Measurements from ENCODE around the gene OLR1.

The OLR1 gene

DNA sequence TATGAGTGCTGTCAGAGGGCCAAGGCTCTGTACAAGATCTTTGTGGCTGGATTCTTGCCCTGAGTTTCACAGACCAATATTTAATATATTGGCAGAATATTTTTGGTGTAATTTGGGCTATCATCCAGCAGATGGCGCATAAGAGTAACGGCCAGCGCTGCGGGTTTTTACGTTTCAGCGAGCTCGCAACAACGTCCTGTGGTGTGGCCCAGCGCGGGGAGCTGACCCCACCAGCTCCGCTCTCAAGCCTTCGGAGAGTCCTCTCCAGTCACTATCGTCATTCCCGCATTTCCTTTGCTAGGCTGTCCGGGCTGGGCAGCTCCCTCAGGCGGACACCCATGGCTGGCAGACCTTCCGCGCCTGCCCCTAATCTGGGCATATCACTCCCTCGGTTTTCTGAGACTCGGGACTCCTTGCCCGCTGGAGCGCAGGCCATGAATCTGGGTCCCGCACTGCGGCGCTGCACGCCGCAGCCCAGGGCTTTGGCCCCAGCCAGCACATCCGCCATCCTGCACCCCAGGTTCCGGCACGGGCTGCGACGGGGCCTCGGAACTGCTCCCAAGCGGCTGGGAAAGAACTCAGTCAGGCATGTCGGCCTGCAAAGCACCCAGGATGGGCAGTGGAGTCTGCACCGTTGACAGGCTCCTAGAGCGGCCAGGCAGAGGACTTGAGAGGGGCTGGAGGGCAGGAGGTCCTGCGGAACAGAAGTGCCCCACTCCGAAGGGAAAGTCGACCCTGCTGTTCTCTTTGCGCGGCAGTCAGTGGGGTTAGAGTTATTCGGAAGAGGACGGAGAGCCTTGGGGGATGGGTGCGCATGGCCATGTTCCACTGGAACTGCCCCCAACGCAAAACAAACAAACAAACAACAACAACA lies 18.4 kb downstream of the OLR1 start:
- DNase-seq (ENCODE audit: low read depth in 2 of 2): peak; percentile 1 to 14

DNA sequence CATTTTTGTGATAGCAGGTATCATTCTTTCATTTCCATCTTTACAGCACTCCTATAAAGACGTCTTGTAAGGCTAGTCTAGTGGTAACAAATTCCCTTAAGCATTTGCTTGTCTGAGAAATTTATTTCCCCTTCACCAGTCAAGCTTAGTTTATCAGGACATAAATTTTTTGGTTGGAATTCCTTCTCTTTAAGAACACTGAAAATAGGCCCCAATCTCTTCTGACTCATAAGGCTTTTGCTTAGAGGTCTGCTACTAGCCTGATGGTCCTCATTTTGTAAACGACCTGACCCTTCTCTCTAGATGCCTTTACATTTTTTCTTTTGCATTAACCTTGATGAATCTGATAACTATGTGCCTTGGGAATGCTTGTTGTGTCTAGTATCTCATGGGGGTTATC lies 20.3 kb downstream of the OLR1 start:
- DNase-seq (ENCODE audit: low read depth in 2 of 2): no peak

DNA sequence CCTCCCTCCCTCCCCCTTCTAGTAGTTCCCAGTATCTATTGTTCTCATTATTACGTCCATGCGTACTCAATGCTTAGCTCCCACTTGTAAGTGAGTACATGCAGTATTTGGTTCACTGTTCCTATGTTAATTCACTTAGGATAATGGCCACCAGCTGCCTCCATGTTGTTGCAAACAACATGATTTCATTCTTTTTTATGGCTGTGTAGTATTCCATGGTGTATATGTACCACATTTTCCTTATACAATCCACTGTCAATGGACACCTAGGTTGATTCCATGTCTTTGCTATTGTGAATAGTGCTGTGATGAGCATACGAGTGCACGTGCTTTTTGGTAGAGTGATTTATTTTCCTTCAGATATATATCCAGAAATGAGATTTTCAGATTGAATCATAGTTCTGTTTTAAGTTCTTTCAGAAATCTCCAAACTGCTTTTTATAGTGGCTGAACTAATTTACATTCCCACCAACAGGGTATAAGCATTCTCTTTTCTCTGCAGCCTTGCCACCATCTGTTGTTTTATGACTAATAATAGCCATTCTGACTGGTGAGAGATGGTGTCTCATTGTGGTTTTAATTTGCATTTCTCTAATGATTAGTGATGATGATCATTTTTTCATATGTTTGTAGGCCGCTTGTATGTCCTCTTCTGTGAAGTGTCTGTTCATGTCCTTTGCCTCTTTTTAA lies 24.1 kb downstream of the OLR1 start:
- DNase-seq (ENCODE audit: low read depth in 2 of 2): no peak

DNA sequence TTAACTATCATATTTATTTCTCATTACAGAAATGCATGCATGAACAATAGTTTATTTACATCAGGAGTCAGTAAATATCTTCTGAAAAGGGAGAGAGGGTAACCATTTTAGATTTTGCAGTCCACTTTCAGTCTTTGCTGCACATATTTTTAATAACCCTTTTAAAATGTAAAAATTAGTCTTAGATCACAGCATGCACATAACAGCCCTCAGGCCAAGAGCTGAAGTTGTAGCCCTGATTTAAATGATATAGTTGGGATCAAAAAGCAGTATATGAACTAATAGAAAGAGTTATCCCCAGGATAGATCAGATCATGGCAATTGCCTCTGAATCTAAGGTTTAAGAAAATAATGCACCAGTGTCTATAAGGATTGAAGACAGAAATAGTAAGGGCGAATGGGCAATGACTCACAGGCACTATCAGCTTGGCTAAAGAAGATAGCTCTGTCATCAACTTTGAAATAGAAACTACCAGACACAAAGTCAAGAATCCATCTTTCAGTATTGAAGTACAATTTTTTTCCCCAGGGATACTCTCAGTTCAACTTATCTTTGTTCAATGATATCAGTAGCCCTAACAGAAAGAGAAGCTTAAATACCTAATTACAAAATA lies 28.8 kb downstream of the OLR1 start:
- no peak for DNase-seq (ENCODE audit: low read depth in 2 of 2)

DNA sequence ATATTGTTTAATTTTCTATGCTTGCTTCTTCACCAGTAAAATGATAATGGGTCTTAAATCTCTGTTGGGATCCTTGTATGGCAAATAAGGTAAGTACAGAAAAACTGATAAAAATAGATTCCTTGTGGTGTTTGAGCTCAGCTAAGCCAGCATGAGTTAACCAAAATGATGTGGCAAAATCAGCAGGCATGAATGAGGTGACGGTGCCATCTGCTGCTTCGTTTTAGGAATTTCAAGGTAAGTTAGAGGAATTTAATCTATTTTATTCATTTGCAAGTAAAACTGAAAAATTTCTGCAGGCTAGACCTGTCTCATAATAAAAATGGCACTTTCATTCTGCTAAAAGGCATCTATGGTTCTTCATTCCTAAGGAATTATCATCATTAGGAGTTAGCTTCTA lies 31.9 kb downstream of the OLR1 start:
- DNase-seq (ENCODE audit: low read depth in 2 of 2): no peak

DNA sequence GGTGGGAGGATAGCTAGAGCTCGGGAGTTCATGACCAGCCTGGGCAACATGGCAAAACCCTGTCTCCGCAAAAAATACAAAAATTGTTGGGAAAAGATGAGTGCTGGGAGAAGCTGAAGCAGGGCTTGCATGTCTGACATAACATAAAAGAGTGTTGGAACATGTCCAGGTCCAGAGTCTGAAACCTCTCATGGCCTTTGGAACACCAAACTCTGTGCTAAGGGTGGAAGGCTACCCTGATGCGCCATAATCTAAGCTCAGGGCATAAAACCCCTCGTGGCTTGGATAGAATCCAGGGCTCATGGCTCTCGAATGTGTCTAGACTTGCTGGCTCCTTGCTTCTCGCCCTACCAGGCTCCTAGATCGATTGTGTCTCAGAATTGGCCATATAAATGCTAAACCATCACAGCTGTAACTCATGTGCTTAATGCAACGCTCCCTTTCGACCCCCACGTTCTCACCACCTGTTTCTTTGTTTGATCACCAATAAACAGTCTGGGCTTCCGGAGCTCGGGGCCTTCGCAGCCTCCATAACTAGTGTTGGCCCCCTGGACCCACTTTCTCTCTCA lies 35.2 kb downstream of the OLR1 start:
- DNase-seq (ENCODE audit: low read depth in 2 of 2): no peak

DNA sequence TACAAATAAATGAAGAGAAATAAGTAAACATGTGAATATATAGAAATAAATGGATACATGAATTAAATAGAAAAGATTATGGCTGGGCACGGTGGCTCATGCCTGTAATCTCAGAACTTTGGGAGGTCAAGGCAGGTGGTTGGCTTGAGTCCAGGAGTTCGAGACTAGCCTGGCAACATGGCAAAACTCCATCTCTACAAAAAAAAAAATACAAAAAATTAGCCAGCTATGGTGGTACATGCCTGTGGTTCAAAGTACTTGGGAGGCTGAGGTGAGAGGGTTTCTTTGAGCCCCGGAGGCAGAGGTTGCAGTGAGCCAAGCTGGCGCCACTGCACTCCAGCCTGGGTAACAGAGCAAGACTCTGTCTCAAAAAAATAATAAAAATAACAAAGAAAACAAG lies 36.8 kb downstream of the OLR1 start:
- DNase-seq (ENCODE audit: low read depth in 2 of 2): no peak

DNA sequence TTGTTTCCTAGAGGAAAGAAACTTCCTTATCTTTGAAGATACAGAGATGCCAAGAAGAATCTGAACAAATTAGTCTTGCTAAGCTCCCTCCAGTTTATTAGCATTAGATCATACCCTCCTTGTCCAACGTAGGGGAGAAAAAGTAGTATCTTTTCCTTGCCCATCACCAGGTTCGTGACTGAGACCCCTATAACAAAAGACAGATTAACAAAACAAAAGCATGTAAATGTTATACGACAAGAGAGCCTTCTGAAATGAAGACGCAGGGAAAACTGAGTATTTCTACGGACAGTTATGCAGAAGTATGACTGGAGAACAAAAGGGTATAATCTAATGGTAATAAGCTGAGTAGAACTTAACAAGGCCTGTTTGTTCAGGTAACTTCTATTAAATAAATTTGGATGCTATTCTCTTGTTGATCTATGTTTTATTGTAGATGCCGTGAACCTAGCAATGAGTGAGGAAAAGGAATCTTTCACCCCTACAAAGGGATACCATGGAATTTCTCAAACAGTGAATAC lies 39.0 kb downstream of the OLR1 start:
- DNase-seq (ENCODE audit: low read depth in 2 of 2): no peak

DNA sequence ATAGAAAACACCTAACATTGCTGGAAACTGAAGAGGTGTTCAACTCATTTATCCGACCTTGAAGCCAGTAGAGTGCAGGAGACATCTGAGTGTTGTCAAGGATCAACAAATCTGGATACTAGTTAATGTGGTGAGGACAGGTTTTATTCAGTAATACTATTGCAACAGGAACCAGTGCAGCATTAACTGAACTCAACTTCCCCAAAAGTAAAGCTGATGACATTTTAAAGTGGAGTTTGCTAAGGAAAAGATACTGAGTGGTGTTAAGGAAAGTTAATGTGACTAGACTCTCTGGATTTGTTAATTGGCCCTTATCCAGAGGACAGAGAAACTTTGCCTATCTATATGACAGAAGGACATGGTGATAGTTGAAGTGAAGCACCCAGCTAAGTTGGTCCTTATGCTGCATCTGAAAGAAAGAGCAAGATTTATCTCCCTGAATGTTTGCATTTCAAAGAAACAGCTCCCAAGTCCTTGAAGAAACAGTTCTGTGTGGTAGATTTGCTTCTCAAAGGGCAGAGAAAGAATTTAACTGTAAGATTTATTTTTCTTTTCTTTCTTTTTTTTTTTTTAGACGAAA lies 40.7 kb downstream of the OLR1 start:
- DNase-seq (ENCODE audit: low read depth in 2 of 2): no peak

DNA sequence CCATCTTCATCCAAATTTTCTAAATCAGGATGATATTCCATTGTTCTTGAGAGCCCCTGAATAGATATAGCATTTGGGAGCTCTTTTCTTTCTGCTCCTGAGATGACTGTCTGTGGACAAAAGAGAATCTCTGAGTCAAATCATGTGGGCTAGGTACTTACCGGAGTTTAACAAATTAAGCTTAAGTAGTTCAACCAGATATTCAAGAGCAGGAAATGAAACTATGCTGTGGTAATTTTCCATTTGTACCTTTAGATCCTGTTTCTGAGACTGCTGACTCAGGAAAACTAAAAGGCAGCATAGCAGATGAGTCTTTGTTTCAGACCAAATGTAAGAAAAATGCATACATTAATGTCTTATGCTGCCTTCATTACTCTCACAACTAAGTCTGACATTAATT lies 41.9 kb downstream of the OLR1 start, which contains the start of gene CLEC7A:
Gene CLEC7A (minus strand): TSS at position 158 of the 400 bp plus-strand sequence. CDS start 117 bp downstream, at position 41.
- no peak for DNase-seq (ENCODE audit: low read depth in 2 of 2)

DNA sequence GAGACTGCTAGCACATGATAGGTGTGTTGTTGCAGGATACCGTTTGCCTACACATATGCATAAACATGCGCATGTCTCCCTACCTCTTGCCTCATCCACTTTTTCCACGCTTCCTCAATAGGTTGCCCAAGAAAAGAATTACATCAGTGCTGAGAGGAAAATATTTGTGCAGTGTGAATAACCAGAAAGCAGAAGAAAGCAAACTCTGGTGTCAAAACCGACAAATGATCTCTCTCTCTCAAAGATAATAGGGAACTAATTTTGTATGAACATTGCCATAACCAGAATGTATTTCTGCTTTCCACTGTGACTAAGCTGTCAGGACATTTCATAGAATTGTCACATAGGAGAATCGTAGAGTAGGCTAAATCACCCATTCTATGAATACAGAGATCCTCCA lies 43.2 kb downstream of the OLR1 start:
- no peak for DNase-seq (ENCODE audit: low read depth in 2 of 2)

DNA sequence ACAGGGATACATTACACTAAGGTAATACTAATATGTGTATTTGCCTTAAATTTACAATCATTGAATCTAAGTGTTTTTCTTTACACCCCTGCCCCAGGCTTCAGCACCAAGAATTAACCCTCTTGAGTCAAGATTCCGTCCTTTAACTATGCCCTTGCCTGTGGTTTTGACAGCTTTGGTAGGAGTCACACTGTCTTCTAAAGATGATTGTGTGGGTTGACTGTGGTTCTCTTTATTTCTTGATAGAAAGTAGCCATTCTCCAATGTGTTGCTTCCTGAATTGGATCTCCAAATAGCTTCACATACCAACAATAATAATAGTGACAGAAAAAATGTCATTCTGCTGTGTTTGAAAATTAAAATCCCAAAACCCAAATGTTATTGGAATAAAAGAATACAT lies 45.5 kb downstream of the OLR1 start:
- DNase-seq (ENCODE audit: low read depth in 2 of 2): no peak

DNA sequence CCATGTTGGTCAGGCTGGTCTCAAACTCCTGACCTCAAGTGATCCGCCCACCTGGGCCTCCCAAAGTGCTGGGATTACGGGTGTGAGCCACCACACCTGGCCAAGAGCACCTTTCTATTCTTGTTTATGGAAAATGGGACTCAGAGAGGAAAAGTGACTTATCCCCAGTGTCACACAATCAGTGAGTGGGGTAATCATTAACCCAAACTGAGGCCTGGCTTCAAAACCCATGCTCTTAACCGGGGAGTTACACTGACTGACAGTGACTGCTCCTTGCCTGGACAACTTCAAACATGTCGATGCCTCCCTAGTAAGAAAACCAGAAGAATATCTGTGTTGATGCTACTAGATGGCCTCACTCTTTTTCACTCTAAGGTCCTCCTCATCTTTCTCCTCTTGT lies 49.2 kb downstream of the OLR1 start:
- no peak for DNase-seq (ENCODE audit: low read depth in 2 of 2)

DNA sequence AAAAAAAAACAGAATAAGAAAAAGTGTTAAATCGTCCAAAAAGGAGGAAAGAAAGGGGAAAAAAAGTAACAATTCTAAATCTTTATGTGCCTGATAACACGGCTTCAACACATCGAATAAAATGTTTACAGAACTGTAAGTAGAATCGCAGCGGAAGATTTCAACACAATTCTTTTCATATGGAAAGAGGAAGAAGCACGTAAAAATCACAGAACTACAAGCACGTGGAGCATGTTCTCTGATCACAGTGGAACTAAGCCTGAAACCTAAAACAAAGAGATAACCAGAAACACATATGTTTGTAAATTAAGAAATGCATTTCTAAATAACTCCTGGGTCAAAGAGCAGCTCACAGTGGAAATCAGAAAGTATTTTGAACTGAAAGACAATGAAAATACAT lies 50.7 kb downstream of the OLR1 start:
- DNase-seq (ENCODE audit: low read depth in 2 of 2): no peak

DNA sequence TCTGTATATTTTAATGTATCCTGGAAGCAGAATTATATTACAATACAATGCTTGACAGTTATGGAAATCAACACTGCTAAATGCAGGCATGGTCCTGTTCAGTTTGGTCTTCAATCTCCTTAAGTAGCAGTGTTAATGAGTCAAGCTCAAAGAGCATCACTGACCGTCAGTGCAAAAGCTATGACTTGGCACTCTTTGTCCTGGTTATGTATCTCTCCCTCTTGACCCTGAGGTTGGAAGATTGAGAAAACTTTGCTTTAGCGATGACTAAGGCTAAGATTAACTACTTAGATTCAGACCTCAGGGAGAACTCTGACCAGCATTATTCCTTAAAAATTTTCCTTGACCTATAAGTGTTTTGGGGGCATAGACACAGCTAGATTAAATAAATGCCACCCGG lies 52.9 kb downstream of the OLR1 start:
- DNase-seq (ENCODE audit: low read depth in 2 of 2): no peak

DNA sequence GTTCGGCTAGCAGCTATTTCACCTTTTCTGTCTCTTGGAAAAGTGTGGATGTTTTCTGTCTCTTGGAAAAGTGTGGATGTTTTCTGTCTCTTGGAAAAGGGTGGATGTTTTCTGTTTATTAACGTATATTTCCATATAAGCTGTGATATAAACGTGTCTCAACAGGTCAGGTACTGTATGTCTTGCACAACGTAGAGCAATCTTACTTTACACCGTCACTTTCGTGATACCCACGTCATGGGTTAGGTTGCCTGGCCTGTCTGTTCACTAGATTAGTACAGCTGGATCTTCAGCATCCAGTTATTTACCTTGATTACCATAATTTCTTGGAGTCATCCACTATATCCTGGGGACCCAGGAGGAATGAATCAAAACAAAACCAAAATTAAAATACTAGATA lies 56.0 kb downstream of the OLR1 start:
- no peak for DNase-seq (ENCODE audit: low read depth in 2 of 2)

DNA sequence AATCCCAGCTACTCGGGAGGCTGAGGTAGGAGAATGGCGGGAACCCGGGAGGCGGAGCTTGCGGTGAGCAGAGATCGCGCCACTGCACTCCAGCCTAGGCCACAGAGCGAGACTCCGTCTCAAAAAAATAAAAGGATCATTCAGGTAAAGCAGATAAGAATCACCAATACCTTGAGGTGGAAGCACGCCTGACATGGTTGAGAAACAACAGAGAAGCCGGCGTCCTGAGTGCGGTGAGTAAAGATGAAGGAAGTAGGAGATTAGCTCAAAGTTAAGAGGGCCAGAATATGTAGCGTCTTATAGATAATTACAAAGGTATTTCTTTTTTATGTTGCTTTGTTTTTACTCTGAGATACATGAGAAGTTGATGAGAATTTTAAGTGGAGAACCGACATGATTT lies 56.6 kb downstream of the OLR1 start:
- no peak for DNase-seq (ENCODE audit: low read depth in 2 of 2)

DNA sequence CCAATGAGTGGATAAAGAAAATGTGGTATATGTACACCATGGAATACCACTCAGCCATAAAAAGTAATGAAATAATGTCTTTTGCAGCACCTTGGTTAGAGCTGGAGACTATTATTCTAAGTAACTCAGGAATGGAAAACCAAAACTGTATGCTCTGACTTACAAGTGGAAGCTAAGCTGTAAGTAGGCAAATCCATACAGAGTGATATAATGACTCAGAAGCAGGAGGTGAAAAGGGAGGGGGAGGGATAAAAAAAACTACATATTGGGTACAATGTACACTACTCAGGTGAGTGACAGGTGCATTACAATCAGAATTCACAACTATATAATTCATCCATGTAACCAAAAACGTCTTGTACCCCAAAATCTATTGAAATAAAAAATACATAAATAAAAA lies 58.0 kb downstream of the OLR1 start:
- DNase-seq (ENCODE audit: low read depth in 2 of 2): no peak

DNA sequence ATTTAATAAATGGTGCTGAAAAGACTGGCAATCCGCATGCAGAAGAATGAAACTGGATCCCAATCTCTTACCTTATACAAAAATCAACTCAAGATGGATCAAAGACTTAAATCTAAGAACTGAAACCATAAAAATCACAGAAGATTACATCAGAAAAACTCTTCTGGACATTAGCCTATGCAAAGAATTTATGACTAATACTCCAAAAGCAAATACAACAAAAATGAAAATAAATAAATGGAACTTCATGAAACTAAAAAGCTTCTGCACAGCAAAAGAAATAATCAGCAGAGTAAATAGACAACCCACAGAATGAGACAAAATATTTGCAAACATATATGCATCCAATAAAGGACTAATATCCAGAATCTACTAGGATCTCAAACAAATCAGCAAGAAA lies 58.9 kb downstream of the OLR1 start:
- no peak for DNase-seq (ENCODE audit: low read depth in 2 of 2)

DNA sequence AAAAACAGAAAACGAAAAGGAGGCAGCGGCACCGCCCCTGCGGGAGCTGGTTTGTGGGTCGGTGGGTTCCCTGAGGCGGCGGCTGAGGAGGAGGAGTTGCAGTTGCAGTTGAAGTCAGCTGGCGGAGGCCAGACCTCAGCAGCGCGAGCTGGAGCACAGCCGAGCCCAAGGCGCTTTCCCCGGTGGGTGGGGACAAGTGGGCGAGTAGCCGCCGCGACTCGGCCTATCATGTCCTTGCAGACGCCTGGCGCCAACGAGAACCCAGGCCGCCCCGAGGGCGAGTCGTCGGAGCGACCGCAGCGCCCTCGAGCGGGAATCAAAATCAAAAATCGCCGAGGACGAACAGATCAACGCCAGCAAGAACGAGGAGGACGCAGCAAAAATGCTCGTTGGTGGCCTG lies 60.5 kb downstream of the OLR1 start:
- DNase-seq (ENCODE audit: low read depth in 2 of 2): no peak

DNA sequence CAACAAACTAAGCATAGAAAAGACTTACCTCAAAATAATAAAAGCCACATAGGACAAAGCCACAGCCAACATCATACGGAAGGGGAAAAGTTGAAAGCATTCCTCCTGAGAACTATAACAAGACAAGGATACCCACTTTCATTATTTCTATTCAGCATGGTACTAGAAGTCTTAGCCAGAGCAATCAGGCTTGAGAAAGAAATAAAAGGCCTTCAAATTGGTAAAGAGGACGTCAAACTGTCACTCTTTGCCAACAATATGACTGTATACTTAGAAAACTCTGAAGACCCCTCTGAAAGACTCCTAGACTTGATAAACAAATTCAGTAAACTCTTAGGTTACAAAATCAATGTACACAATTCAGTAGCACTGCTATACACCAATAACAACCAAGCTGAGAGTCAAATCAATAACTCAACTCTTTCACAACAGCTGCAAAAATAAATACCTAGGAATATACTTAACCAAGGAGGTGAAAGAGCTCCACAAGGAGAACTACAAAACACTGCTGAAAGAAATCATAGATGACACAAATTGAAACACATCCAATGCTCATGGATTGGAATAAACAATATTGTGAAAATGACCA lies 61.6 kb downstream of the OLR1 start:
- no peak for DNase-seq (ENCODE audit: low read depth in 2 of 2)
